GM18519 (cell line): Measurements from ENCODE around the gene IP6K1.
"Not testable (repeated sequence)": the region's sequence is repeated elsewhere in the genome, so short reads cannot be mapped to it uniquely, and the experiment has no call there.

Source experiments
- ATAC-seq: cut with Tn5 transposase; IDR thresholded peaks from one replicate; pipeline ENCODE4 v1.9.1; 2021; ENCODE audit warnings: mild to moderate bottlenecking, moderate library complexity; ENCODE audit not compliant: unreplicated experiment, low FRiP score

IP6K1 gene

GRCh38 chr3:49772703-49773102 is 13.6 kb downstream of the IP6K1 start:
- ATAC-seq, result no peak

GRCh38 chr3:49771340-49771938 is 14.9 kb downstream of the IP6K1 start:
- ATAC-seq, result no peak

- no peak for ATAC-seq
Observed at GRCh38 chr3:49769926-49770325, 16.4 kb downstream of the IP6K1 start.

- ATAC-seq, result no peak
Observed at GRCh38 chr3:49769286-49769915, 16.9 kb downstream of the IP6K1 start.

GRCh38 chr3:49763981-49764380 is 22.4 kb downstream of the IP6K1 start:
- ATAC-seq, result no peak

GRCh38 chr3:49761661-49762060 is 24.7 kb downstream of the IP6K1 start:
- no peak for ATAC-seq

GRCh38 chr3:49759226-49759625 is 27.1 kb downstream of the IP6K1 start:
- no peak for ATAC-seq

- ATAC-seq, result no peak
Observed at GRCh38 chr3:49757197-49757596, 29.1 kb downstream of the IP6K1 start.

GRCh38 chr3:49756036-49756435 is 30.3 kb downstream of the IP6K1 start:
- no peak for ATAC-seq

- no peak for ATAC-seq
Observed at GRCh38 chr3:49754536-49754935, 31.8 kb downstream of the IP6K1 start.

- no peak for ATAC-seq
Observed at GRCh38 chr3:49751501-49751900, 34.8 kb downstream of the IP6K1 start.

GRCh38 chr3:49750056-49750455 is 36.3 kb downstream of the IP6K1 start:
- ATAC-seq, result no peak

- ATAC-seq, result not testable (repeated sequence)
Observed at GRCh38 chr3:49748874-49749273, 37.5 kb downstream of the IP6K1 start.

- ATAC-seq, result no peak
Observed at GRCh38 chr3:49747792-49748480, 38.4 kb downstream of the IP6K1 start.

- no peak for ATAC-seq
Observed at GRCh38 chr3:49745986-49746385, 40.4 kb downstream of the IP6K1 start.

- ATAC-seq, result no peak
Observed at GRCh38 chr3:49740427-49740826, 45.9 kb downstream of the IP6K1 start.

- ATAC-seq, result no peak
Observed at GRCh38 chr3:49738067-49738713, 48.2 kb downstream of the IP6K1 start.

GRCh38 chr3:49734752-49735151 is 51.6 kb downstream of the IP6K1 start:
- ATAC-seq, result no peak

GRCh38 chr3:49733551-49733950 is 52.8 kb downstream of the IP6K1 start:
- no peak for ATAC-seq

- ATAC-seq, result no peak
Observed at GRCh38 chr3:49732597-49732996, 53.7 kb downstream of the IP6K1 start.

- ATAC-seq, result no peak
Observed at GRCh38 chr3:49729966-49730609, 56.3 kb downstream of the IP6K1 start.
